HepG2 (cell line): ENCODE measurements around the gene HHEX. TPM values are rescaled to one million over a fixed set of nuclear protein-coding genes. Genes with fewer than 3 reads are reported as not detected.

ENCODE experiments used
- HNRNPUL1 ChIP-seq: fragments of 200-400 bp; formaldehyde crosslinking; IDR thresholded peaks from 2 replicates; pipeline ENCODE4 v1.6.1; 2017; ENCODE audit warnings: low read depth, mild to moderate bottlenecking, low read length, moderate library complexity
- KDM2A ChIP-seq: sonication (generic); formaldehyde crosslinking; IDR thresholded peaks from 2 replicates; pipeline ENCODE4 v1.4.0; 2020; ENCODE audit warnings: low read depth, missing genetic modification reagents, borderline replicate concordance
- MTA3 ChIP-seq: sonication (generic); formaldehyde crosslinking; IDR thresholded peaks from 2 replicates; pipeline ENCODE4 v1.4.0; 2020; ENCODE audit warnings: missing genetic modification reagents
- NFYB ChIP-seq: sonication (generic); formaldehyde crosslinking; IDR thresholded peaks from 2 replicates; pipeline ENCODE4 v1.4.0; 2020; ENCODE audit warnings: missing genetic modification reagents
- PAX8 ChIP-seq: sonication (generic); formaldehyde crosslinking; IDR thresholded peaks from 2 replicates; pipeline ENCODE4 v1.8.0; 2022; ENCODE audit warnings: mild to moderate bottlenecking, missing genetic modification reagents, borderline replicate concordance
- POLR2AphosphoS2 ChIP-seq: IDR thresholded peaks from 2 replicates; pipeline ENCODE4 v1.6.1; 2011; ENCODE audit warnings: low read depth, low read length, improper control_type of control experiment
- RBM22 ChIP-seq: fragments of 200-400 bp; formaldehyde crosslinking; optimal IDR thresholded peaks from 2 replicates; pipeline ENCODE3; 2017; ENCODE audit warnings: mild to moderate bottlenecking, low read length, moderate library complexity
- SIX1 ChIP-seq: sonication (generic); formaldehyde crosslinking; IDR thresholded peaks from 2 replicates; pipeline ENCODE4 v1.4.0; 2020; ENCODE audit warnings: missing genetic modification reagents, borderline replicate concordance
- ZBTB33 ChIP-seq: sonication (generic); formaldehyde crosslinking; IDR thresholded peaks from 2 replicates; pipeline ENCODE4 v1.4.0; 2020; ENCODE audit warnings: missing genetic modification reagents
- ZNF10 ChIP-seq: sonication (generic); formaldehyde crosslinking; IDR thresholded peaks from 2 replicates; pipeline ENCODE4 v1.4.0; 2020; ENCODE audit warnings: mild to moderate bottlenecking, low read depth, missing genetic modification reagents, borderline replicate concordance
- ZNF224 ChIP-seq: sonication (generic); formaldehyde crosslinking; IDR thresholded peaks from 2 replicates; pipeline ENCODE4 v1.5.0; 2020; ENCODE audit warnings: mild to moderate bottlenecking, missing genetic modification reagents
- ZNF34 ChIP-seq: sonication (generic); formaldehyde crosslinking; IDR thresholded peaks from 2 replicates; pipeline ENCODE4 v1.4.0; 2020; ENCODE audit warnings: mild to moderate bottlenecking, missing genetic modification reagents, borderline replicate concordance
- ZNF484 ChIP-seq: sonication (generic); formaldehyde crosslinking; IDR thresholded peaks from 2 replicates; pipeline ENCODE4 v1.5.1; 2020; ENCODE audit warnings: mild to moderate bottlenecking, low read depth, missing genetic modification reagents, borderline replicate concordance
- ZNF552 ChIP-seq: sonication (generic); formaldehyde crosslinking; IDR thresholded peaks from 2 replicates; pipeline ENCODE4 v1.9.0; 2022; ENCODE audit warnings: missing genetic modification reagents, mild to moderate bottlenecking, borderline replicate concordance
- polyA plus RNA-seq, 8 experiments: library from polyadenylated mRNA; depleted of rRNA in 3 of 8; stranded (reverse) in 7 of 8; unstranded in 1 of 8; fragments of >200 nt; fragmentation: Illumina TruSeq in 4 of 8; extraction: Trizol in 4 of 8; gene quantifications; 2 replicates each; pipeline versions ENCODE4 v1.2.1 to v1.2.3, GENCODE V29; 2011 to 2016; ENCODE audit warnings: low read depth in 4 of 8, missing spikeins in 1 of 8, mixed read lengths in 1 of 8; ENCODE audit not compliant: insufficient read depth in 1 of 8
- total RNA-seq, 5 experiments: library from RNA; depleted of rRNA; stranded (reverse); fragments of >200 nt; fragmentation: Illumina TruSeq; extraction: Trizol; gene quantifications; 2 replicates each; pipeline ENCODE4 v1.2.3, GENCODE V29; 2016; ENCODE audit warnings: low read depth in 1 of 5
- TF ChIP-seq, protein P1 (sequence below): sonication (generic); formaldehyde crosslinking; IDR thresholded peaks from 2 replicates; pipeline ENCODE4 v1.5.0; 2020; ENCODE audit warnings: mild to moderate bottlenecking, missing genetic modification reagents
- TF ChIP-seq, protein P2 (sequence below): sonication (generic); formaldehyde crosslinking; IDR thresholded peaks from 2 replicates; pipeline ENCODE4 v1.4.0; 2020; ENCODE audit warnings: missing genetic modification reagents, borderline replicate concordance
- TF ChIP-seq, protein P3 (sequence below): sonication (generic); formaldehyde crosslinking; IDR thresholded peaks from 2 replicates; pipeline ENCODE4 v1.4.0; 2020; ENCODE audit warnings: missing genetic modification reagents, borderline replicate concordance

The HHEX gene
- total and polyA plus RNA-seq, 2 of the 13 experiments (the other 11 are each of a cell fraction or from before 2014, with no cell fraction given): 44.5 to 48.7 TPM

DNA sequence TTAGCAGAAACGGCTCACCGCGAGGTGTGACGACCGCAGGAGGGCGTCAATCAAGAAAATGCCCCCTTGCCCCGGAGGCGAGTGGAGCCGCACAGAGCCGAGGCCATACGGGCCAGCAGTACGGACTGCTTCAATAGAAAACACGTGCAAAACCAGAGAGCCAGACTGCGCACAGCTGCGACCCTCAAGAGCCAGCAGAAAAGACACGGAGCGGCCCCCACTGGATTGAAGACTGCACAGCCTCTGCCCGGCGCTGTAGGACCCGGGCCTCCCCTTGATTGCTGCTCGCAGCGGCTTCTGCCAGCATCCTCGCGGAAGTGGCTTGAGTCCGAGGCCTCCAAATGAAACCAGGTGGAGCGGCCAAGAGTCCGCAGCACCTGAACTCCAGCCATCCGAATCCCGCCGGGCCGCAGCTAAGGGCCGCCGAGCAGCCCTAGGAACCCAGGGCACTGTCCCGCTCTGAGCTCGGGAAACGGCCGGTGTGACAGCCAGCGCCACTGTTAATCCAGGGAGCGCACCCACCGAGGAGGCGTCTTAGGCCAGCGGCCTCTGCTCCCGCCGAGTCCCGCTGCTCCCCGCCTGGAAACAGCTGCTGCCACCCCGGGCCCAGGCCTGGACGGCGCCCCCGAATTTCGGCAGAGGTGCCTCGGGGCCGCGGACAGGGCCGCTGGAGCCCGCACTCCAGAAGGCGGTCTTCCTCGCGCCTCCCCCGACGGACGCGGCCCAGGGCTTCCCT is 660 bp upstream of the HHEX start (continued):
- TF ChIP-seq, protein P1, sequence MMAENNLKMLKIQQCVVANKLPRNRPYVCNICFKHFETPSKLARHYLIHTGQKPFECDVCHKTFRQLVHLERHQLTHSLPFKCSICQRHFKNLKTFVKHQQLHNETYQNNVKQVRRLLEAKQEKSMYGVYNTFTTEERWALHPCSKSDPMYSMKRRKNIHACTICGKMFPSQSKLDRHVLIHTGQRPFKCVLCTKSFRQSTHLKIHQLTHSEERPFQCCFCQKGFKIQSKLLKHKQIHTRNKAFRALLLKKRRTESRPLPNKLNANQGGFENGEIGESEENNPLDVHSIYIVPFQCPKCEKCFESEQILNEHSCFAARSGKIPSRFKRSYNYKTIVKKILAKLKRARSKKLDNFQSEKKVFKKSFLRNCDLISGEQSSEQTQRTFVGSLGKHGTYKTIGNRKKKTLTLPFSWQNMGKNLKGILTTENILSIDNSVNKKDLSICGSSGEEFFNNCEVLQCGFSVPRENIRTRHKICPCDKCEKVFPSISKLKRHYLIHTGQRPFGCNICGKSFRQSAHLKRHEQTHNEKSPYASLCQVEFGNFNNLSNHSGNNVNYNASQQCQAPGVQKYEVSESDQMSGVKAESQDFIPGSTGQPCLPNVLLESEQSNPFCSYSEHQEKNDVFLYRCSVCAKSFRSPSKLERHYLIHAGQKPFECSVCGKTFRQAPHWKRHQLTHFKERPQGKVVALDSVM (CRISPR knock-in tag): peak; percentile 82
- no peak for TF ChIP-seq RBM22
- peak; percentile 88; the same call in 1 of the 2 replicates for TF ChIP-seq ZNF34 (CRISPR knock-in tag)
- TF ChIP-seq, protein P2, sequence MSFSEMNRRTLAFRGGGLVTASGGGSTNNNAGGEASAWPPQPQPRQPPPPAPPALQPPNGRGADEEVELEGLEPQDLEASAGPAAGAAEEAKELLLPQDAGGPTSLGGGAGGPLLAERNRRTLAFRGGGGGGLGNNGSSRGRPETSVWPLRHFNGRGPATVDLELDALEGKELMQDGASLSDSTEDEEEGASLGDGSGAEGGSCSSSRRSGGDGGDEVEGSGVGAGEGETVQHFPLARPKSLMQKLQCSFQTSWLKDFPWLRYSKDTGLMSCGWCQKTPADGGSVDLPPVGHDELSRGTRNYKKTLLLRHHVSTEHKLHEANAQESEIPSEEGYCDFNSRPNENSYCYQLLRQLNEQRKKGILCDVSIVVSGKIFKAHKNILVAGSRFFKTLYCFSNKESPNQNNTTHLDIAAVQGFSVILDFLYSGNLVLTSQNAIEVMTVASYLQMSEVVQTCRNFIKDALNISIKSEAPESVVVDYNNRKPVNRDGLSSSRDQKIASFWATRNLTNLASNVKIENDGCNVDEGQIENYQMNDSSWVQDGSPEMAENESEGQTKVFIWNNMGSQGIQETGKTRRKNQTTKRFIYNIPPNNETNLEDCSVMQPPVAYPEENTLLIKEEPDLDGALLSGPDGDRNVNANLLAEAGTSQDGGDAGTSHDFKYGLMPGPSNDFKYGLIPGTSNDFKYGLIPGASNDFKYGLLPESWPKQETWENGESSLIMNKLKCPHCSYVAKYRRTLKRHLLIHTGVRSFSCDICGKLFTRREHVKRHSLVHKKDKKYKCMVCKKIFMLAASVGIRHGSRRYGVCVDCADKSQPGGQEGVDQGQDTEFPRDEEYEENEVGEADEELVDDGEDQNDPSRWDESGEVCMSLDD (CRISPR knock-in tag): no peak
- TF ChIP-seq HNRNPUL1: no peak
- TF ChIP-seq ZNF224: 0 out of 2 replicates have a peak, but pooled peaks have one; percentile 30
- TF ChIP-seq NFYB: no peak
- TF ChIP-seq, protein P3, sequence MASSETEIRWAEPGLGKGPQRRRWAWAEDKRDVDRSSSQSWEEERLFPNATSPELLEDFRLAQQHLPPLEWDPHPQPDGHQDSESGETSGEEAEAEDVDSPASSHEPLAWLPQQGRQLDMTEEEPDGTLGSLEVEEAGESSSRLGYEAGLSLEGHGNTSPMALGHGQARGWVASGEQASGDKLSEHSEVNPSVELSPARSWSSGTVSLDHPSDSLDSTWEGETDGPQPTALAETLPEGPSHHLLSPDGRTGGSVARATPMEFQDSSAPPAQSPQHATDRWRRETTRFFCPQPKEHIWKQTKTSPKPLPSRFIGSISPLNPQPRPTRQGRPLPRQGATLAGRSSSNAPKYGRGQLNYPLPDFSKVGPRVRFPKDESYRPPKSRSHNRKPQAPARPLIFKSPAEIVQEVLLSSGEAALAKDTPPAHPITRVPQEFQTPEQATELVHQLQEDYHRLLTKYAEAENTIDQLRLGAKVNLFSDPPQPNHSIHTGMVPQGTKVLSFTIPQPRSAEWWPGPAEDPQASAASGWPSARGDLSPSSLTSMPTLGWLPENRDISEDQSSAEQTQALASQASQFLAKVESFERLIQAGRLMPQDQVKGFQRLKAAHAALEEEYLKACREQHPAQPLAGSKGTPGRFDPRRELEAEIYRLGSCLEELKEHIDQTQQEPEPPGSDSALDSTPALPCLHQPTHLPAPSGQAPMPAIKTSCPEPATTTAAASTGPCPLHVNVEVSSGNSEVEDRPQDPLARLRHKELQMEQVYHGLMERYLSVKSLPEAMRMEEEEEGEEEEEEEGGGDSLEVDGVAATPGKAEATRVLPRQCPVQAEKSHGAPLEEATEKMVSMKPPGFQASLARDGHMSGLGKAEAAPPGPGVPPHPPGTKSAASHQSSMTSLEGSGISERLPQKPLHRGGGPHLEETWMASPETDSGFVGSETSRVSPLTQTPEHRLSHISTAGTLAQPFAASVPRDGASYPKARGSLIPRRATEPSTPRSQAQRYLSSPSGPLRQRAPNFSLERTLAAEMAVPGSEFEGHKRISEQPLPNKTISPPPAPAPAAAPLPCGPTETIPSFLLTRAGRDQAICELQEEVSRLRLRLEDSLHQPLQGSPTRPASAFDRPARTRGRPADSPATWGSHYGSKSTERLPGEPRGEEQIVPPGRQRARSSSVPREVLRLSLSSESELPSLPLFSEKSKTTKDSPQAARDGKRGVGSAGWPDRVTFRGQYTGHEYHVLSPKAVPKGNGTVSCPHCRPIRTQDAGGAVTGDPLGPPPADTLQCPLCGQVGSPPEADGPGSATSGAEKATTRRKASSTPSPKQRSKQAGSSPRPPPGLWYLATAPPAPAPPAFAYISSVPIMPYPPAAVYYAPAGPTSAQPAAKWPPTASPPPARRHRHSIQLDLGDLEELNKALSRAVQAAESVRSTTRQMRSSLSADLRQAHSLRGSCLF (CRISPR knock-in tag): no peak
- TF ChIP-seq KDM2A: peak; percentile 81
- no peak for TF ChIP-seq ZNF10 (CRISPR knock-in tag)
- TF ChIP-seq ZNF484 (CRISPR knock-in tag): no peak
- no peak for TF ChIP-seq MTA3 (CRISPR knock-in tag)
- TF ChIP-seq POLR2AphosphoS2: no peak
- TF ChIP-seq ZNF552 (CRISPR knock-in tag): peak; percentile 10; the same call in 1 of the 2 replicates
- no peak for TF ChIP-seq ZBTB33
- TF ChIP-seq PAX8 (CRISPR knock-in tag): no peak
- no peak for TF ChIP-seq SIX1 (CRISPR knock-in tag)
